CD4-positive, alpha-beta memory T cell (primary cell): Measurements from ENCODE around the gene CTNNBL1. TPM values are rescaled to one million over a fixed set of nuclear protein-coding genes. Genes with fewer than 3 reads are reported as not detected.

Source experiments
- CTCF ChIA-PET: fragments of 350-600 bp; sonication (Branson Sonifier 250); formaldehyde crosslinking; loops from one replicate; lab custom pipeline; 2021; ENCODE audit warnings: inconsistent platforms; ENCODE audit not compliant: partially characterized antibody; lab: Charles Lee
- POLR2A ChIA-PET: fragments of 350-600 bp; sonication (Branson Sonifier 250); formaldehyde crosslinking; loops from one replicate; lab custom pipeline; 2021; ENCODE audit not compliant: partially characterized antibody; lab: Charles Lee
- DNase-seq, 5 donors: peaks; one replicate each; pipeline versions ENCODE4 v3.0.0 to v3.0.0-alpha.2; 2020 to 2022; ENCODE audit warnings: mixed read lengths in 1 of 5
- H3K27ac ChIP-seq: one replicate; pipeline ENCODE4 v1.7.0; 2013; ENCODE audit warnings: low read depth, low read length
- H3K27me3 ChIP-seq: 2 replicates; pipeline ENCODE4 v1.7.0; 2013; ENCODE audit warnings: mild to moderate bottlenecking, low read length, moderate library complexity; ENCODE audit not compliant: insufficient read depth
- H3K36me3 ChIP-seq: 2 replicates; pipeline ENCODE4 v1.7.0; 2013; ENCODE audit warnings: mild to moderate bottlenecking, low read length, moderate library complexity; ENCODE audit not compliant: insufficient read depth
- H3K4me1 ChIP-seq: 2 replicates; pipeline ENCODE4 v1.7.0; 2013; ENCODE audit warnings: mild to moderate bottlenecking, low read length, moderate library complexity; ENCODE audit not compliant: insufficient read depth
- H3K4me3 ChIP-seq, 2 donors: one replicate each; pipeline ENCODE4 v1.7.0; 2013; ENCODE audit warnings: low read length in 2 of 2, mild to moderate bottlenecking in 1 of 2
- H3K9me3 ChIP-seq, 2 donors: one replicate each; pipeline ENCODE4 v1.7.0; 2013; ENCODE audit warnings: low read length in 2 of 2, control low read depth in 1 of 2; ENCODE audit not compliant: control insufficient read depth in 1 of 2
- H3K27ac Mint-ChIP-seq, 7 donors: one replicate each; pipeline ENCODE4 v1.8.0; 2020 to 2021; ENCODE audit warnings: mixed read lengths in 7 of 7, mild to moderate bottlenecking in 6 of 7, inconsistent platforms in 3 of 7, moderate library complexity in 3 of 7
- H3K27me3 Mint-ChIP-seq, 2 donors: one replicate each; pipeline ENCODE4 v1.8.0; 2020 to 2021; ENCODE audit warnings: mixed read lengths in 2 of 2
- H3K36me3 Mint-ChIP-seq, 2 donors: one replicate each; pipeline ENCODE4 v1.8.0; 2020 to 2021; ENCODE audit warnings: mixed read lengths in 2 of 2, inconsistent platforms in 1 of 2, mild to moderate bottlenecking in 1 of 2
- H3K4me1 Mint-ChIP-seq, 4 donors: one replicate each; pipeline ENCODE4 v1.8.0; 2020 to 2021; ENCODE audit warnings: mixed read lengths in 4 of 4, mild to moderate bottlenecking in 1 of 4
- H3K4me3 Mint-ChIP-seq, 8 donors: one replicate each; pipeline ENCODE4 v1.8.0; 2020 to 2021; ENCODE audit warnings: mixed read lengths in 8 of 8, mild to moderate bottlenecking in 7 of 8, moderate library complexity in 6 of 8, inconsistent platforms in 3 of 8
- H3K9me3 Mint-ChIP-seq, 8 donors: one replicate each; pipeline ENCODE4 v1.8.0; 2020 to 2021; ENCODE audit warnings: mixed read lengths in 8 of 8, mild to moderate bottlenecking in 5 of 8, inconsistent platforms in 3 of 8, moderate library complexity in 1 of 8
- intact Hi-C: fragments of 100-400 bp; cut with micrococcal nuclease; formaldehyde crosslinking; loops from one replicate; pipeline ENCODE4 v1.15.1; 2023
- polyA plus RNA-seq, 2 donors: library from polyadenylated mRNA; unstranded; fragments of 300-500 nt; fragmentation: Illumina TruSeq; gene quantifications; one replicate each; pipeline ENCODE4 v1.2.3, GENCODE V29; 2021
- total RNA-seq, 2 experiments: library from RNA; stranded (reverse); gene quantifications; one replicate each; pipeline ENCODE4 v1.2.3, GENCODE V29; 2021

Gene CTNNBL1
- total and polyA plus RNA-seq, 4 experiments from 2014 or later, result 41.5 to 104 (median 64.2) TPM

DNA sequence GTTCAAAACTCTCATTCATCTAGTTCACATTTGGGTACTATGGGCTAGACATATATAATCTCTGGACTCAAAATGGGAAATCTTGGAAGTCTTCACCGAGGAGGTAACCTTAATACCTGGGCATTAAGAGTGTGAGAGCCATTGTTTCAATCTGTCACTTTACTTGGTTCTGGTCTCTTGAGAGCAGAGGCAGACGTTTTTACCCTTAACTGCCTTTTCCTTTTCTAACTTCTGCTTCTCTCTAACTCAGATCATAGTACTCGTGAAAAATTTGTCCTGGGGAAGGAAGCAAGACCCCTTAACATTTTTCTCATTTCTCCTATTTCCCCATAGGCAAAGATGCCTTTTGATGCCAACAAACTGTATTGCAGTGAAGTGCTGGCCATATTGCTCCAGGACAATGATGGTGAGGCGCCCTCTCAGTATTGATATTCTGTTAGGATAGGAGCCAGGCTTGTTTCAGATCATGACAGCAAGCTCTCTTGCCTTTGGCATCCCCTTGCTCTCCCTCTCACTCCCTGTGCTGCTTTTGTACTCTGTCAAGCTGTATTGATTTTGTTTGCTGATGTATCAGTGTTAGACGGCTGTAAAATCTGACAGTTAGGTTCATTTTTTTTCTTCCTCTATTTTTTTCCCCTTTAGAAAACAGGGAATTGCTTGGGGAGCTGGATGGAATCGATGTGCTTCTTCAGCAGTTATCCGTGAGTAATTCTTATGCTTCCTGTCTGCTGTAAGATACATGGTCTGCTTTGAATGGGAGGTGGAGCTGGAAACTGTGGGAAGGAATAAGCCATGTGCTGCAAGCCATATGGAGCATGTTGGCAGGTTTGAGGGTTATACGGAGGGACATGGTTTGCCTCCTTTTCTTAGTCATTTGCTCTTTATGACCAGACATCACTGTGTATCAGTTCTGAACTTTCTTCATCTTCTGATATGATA lies 83.5 kb downstream of the CTNNBL1 start:
- Histone ChIP-seq H3K9me3 (no peaks in the 10 kb centered on the region), H3K36me3 (no peaks in the 10 kb centered on the region), H3K4me1 (no peaks in the 10 kb centered on the region), H3K27ac (no peak overlapping the region), H3K4me3 (no peak overlapping the region), H3K27me3 (no peaks in the 10 kb centered on the region)
- intact Hi-C loops, result no loop called here
- Mint-ChIP-seq H3K9me3 (no peaks in the 10 kb centered on the region), H3K36me3 (peaks cover 60 to 65% of the 10 kb centered on the region in 2 donors), H3K27me3 (no peaks in the 10 kb centered on the region), H3K4me3 (no peak overlapping the region), H3K27ac (no peak overlapping the region), H3K4me1 (peaks cover 0 to 4% (median 3%) of the 10 kb centered on the region in 4 donors)
- ChIA-PET POLR2A (no interaction called here), CTCF (no interaction called here)
- DNase-seq, result no peak

DNA sequence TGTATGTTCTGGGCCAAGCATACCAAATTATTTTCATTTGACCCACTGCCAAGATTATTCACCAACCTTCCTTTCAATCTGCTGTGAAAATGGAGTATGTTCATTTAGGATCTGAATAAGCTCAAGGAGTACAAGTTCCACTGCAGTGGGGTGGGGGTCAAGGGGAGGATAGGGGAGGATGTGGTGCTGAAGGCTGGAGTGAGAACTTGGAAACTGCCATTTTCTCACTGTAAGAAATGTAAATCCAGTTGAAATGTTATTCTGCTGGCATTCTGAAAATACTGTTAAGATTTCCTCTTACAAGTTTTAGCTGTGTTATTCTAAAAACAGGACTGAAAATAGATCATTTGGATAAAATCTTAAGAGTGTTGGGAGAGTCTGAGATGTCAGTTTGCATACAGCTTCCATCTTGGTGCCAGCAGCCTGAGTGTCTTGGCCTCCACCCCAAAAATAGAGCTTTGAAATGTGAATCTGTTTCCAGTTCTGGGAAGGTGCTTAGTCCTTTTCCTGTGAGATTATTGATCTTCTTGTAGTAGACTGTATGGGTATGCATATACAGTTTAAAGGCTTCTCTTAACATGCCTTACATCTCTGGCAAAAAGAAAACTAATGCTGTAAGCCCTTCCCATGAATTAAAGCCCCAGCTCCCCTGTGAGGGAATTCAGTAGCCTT lies 84.3 kb downstream of the CTNNBL1 start:
- intact Hi-C loops, result no loop called here
- Mint-ChIP-seq H3K27ac (peak overlapping the region in 2 of 7 donors; percentile 20 to 24), H3K27me3 (no peaks in the 10 kb centered on the region), H3K4me1 (peaks cover 0 to 4% (median 3%) of the 10 kb centered on the region in 4 donors), H3K4me3 (no peak overlapping the region), H3K36me3 (peaks cover 56 to 67% of the 10 kb centered on the region in 2 donors), H3K9me3 (no peaks in the 10 kb centered on the region)
- Histone ChIP-seq H3K27me3 (no peaks in the 10 kb centered on the region), H3K9me3 (no peaks in the 10 kb centered on the region), H3K27ac (no peak overlapping the region), H3K4me3 (no peak overlapping the region), H3K36me3 (no peaks in the 10 kb centered on the region), H3K4me1 (no peaks in the 10 kb centered on the region)
- DNase-seq, result no peak
- CTCF ChIA-PET, result no interaction called here
- POLR2A ChIA-PET, result no interaction called here

DNA sequence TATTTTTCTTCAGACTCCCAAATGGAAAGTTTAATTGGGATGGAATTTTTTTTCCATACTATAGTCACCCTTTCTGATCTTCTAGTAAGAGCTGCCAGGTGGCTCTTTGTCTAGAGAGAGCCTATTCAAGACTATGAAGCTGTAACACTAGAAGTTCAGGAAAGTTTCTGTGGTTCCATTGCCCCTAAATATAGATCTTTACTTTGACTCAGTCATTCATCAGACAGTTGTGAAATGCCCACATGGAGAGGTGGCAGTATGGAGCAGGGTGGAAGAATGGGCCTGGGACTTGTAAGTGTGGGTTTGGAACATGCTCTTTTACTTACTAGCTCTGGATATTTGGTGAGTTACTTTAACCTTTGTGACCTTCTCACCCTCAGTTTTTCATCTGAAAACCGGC lies 87.8 kb downstream of the CTNNBL1 start:
- CTCF ChIA-PET, result no interaction called here
- H3K9me3 ChIP-seq, result no peaks in the 10 kb centered on the region
- H3K4me3 ChIP-seq, result no peak overlapping the region
- Mint-ChIP-seq H3K36me3 (peaks cover 69 to 70% of the 10 kb centered on the region in 2 donors), H3K4me1 (peaks cover 0 to 2% (median under 1%) of the 10 kb centered on the region in 4 donors), H3K9me3 (no peaks in the 10 kb centered on the region), H3K27me3 (no peaks in the 10 kb centered on the region), H3K4me3 (no peak overlapping the region), H3K27ac (no peak overlapping the region)
- no peak overlapping the region for H3K27ac ChIP-seq
- H3K36me3 ChIP-seq, result no peaks in the 10 kb centered on the region
- no peak for DNase-seq
- no peaks in the 10 kb centered on the region for H3K4me1 ChIP-seq
- no peaks in the 10 kb centered on the region for H3K27me3 ChIP-seq
- intact Hi-C loops, result no loop called here
- POLR2A ChIA-PET, result no interaction called here

DNA sequence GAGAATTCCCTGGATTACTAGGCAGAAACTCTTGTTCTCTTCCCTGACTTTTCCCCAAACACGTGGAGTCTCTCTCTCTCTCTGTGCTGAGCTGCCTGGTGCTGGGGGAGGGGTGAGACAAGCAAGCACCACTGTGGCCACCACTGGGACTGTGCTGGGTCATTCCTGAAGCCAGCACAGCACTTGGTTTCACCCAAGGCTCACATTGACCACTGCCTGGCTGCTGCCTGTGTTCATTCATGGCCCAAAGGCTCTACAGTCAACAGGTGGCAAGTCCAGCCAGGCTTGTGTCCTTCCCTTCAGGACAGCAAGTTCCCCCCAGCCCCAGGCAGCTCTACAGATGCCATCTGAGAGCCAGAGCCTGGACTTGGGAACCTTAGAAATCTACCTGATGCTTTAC lies 92.2 kb downstream of the CTNNBL1 start:
- Histone ChIP-seq H3K36me3 (peaks cover 4% of the 10 kb centered on the region), H3K4me1 (no peaks in the 10 kb centered on the region), H3K4me3 (no peak overlapping the region), H3K9me3 (no peaks in the 10 kb centered on the region), H3K27ac (no peak overlapping the region), H3K27me3 (no peaks in the 10 kb centered on the region)
- H3K9me3 Mint-ChIP-seq, result peaks cover 0 to 7% (median 2%) of the 10 kb centered on the region in 8 donors
- no peak overlapping the region for H3K27ac Mint-ChIP-seq
- no peaks in the 10 kb centered on the region for H3K27me3 Mint-ChIP-seq
- no peak for DNase-seq
- H3K36me3 Mint-ChIP-seq, result peaks cover 74% of the 10 kb centered on the region in 2 donors
- CTCF ChIA-PET, result no interaction called here
- H3K4me1 Mint-ChIP-seq, result no peaks in the 10 kb centered on the region
- H3K4me3 Mint-ChIP-seq, result no peak overlapping the region
- intact Hi-C loops, result no loop called here
- POLR2A ChIA-PET, result no interaction called here

DNA sequence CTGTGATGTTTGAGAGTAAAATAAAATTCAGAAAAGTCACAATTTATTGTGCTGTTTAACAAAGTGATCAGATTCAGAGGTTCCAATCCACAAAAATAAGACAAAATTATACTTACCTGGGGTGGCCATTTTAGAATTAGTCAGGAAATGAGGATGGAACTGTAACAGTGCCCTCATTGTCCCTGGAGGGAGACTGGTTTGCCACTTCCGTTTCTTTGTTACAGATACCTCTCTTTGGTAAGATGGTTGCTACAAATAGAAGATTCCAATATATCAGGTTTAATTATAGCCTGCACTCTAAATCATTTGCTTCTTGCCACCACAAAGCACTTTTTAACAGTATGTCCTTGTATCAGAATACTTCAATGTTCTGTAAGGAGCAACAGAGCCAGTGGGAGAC lies 95.6 kb downstream of the CTNNBL1 start:
- Mint-ChIP-seq H3K27ac (no peak overlapping the region), H3K9me3 (peaks cover 0 to 18% (median 6%) of the 10 kb centered on the region in 8 donors), H3K36me3 (peaks cover 68 to 77% of the 10 kb centered on the region in 2 donors), H3K4me3 (no peak overlapping the region), H3K27me3 (no peaks in the 10 kb centered on the region), H3K4me1 (no peaks in the 10 kb centered on the region)
- no peak for DNase-seq
- Histone ChIP-seq H3K4me1 (no peaks in the 10 kb centered on the region), H3K9me3 (no peaks in the 10 kb centered on the region), H3K27ac (no peak overlapping the region), H3K36me3 (peaks cover 4% of the 10 kb centered on the region), H3K4me3 (no peak overlapping the region), H3K27me3 (no peaks in the 10 kb centered on the region)
- ChIA-PET POLR2A (no interaction called here), CTCF (no interaction called here)
- intact Hi-C loops, result no loop called here

DNA sequence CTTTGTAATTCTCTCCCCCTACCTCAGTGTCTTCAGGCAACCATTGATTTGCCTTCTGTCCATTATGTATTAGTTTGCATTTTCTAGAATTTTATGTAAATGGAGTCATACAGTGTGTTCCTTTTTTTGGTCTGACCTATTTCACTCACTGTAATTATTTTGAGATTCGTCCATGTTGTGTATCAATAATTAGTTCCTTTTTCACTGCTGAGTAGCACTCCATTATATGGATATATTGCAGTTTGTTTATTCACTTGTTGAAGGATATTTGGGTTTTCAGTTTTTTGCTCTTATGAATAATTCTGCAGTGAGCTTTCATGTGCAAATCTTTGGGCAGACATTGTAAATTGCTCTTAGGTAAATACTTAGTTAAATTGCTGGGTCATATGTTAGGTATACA lies 97.1 kb downstream of the CTNNBL1 start:
- intact Hi-C loops, result no loop called here
- H3K9me3 Mint-ChIP-seq, result peaks cover 0 to 18% (median 6%) of the 10 kb centered on the region in 8 donors

DNA sequence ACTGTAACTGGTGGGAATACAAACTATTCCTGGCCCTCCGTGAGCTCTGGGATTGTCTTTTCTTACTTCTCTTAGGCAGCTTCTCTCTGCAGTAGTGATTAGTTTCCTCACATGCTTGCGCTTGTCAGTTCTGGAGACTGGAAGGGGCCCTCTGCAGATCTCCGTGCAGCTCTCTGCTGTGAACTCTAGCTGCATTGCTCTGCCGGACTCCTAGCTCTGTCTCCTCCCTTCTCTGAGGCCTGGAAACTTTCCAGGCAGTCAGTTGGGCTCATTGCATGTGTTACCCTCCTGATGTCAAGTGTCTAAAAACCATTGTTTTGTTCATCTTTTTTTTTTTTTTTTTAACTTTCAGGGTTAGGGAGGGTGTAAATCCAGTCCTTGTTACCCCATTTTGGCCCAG lies 102.3 kb downstream of the CTNNBL1 start:
- Mint-ChIP-seq H3K4me1 (peaks cover 0 to 2% (median 0%) of the 10 kb centered on the region in 4 donors), H3K9me3 (peaks cover 0 to 14% (median 5%) of the 10 kb centered on the region in 8 donors), H3K27me3 (no peaks in the 10 kb centered on the region), H3K4me3 (no peak overlapping the region), H3K36me3 (peaks cover 48 to 50% of the 10 kb centered on the region in 2 donors), H3K27ac (no peak overlapping the region)
- Histone ChIP-seq H3K4me3 (no peak overlapping the region), H3K9me3 (no peaks in the 10 kb centered on the region), H3K36me3 (peaks cover 14% of the 10 kb centered on the region), H3K4me1 (no peaks in the 10 kb centered on the region), H3K27me3 (no peaks in the 10 kb centered on the region), H3K27ac (no peak overlapping the region)
- ChIA-PET POLR2A (no interaction called here), CTCF (no interaction called here)
- intact Hi-C loops, result no loop called here
- DNase-seq, result no peak

More for the DNA sequence above, 97.1 kb downstream of the CTNNBL1 start:
- CTCF ChIA-PET, result interaction anchor here (1.5 kb wide), 1 partner anchor 226 kb away, joined by 3 read pairs; no protein-coding TSS in a partner anchor
- no peaks in the 10 kb centered on the region for H3K27me3 Mint-ChIP-seq
- DNase-seq, result no peak
- H3K36me3 ChIP-seq, result peaks cover 4% of the 10 kb centered on the region
- no peaks in the 10 kb centered on the region for H3K27me3 ChIP-seq
- no peak overlapping the region for H3K27ac Mint-ChIP-seq
- H3K4me3 ChIP-seq, result no peak overlapping the region
- no peaks in the 10 kb centered on the region for H3K4me1 Mint-ChIP-seq
- peaks cover 66 to 70% of the 10 kb centered on the region in 2 donors for H3K36me3 Mint-ChIP-seq
- H3K4me1 ChIP-seq, result no peaks in the 10 kb centered on the region
- no peaks in the 10 kb centered on the region for H3K9me3 ChIP-seq
- POLR2A ChIA-PET, result no interaction called here
- H3K27ac ChIP-seq, result no peak overlapping the region
- H3K4me3 Mint-ChIP-seq, result no peak overlapping the region
